ENCODE results near the gene TMEM130. TPM values are rescaled to one million over a fixed set of nuclear protein-coding genes. Genes with fewer than 3 reads are reported as not detected.

Gene TMEM130
- polyA plus RNA-seq, 1 of the 3 experiments (the other 2 are of a cell fraction): 1.2 TPM

DNA sequence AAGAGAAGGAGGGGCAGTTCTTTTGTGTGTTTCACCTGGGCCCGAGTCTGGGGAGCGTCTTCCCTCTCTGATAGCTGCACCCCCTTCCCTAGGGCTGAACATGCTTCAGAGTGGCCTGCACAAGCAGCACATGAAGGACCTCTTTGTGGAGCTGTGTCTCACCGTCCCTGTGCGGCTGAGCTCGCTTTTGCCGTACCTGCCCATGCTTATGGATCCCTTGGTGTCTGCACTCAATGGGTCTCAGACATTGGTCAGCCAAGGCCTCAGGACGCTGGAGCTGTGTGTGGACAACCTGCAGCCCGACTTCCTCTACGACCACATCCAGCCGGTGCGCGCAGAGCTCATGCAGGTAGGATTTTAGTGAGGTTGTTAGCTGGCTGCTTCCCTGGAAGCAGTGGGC lies 47.5 kb upstream of the TMEM130 start (continued):
- TF ChIP-seq, protein P1, sequence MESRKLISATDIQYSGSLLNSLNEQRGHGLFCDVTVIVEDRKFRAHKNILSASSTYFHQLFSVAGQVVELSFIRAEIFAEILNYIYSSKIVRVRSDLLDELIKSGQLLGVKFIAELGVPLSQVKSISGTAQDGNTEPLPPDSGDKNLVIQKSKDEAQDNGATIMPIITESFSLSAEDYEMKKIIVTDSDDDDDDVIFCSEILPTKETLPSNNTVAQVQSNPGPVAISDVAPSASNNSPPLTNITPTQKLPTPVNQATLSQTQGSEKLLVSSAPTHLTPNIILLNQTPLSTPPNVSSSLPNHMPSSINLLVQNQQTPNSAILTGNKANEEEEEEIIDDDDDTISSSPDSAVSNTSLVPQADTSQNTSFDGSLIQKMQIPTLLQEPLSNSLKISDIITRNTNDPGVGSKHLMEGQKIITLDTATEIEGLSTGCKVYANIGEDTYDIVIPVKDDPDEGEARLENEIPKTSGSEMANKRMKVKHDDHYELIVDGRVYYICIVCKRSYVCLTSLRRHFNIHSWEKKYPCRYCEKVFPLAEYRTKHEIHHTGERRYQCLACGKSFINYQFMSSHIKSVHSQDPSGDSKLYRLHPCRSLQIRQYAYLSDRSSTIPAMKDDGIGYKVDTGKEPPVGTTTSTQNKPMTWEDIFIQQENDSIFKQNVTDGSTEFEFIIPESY (IDR thresholded peaks at IDR 0.05; ENCODE audit: borderline replicate concordance, low read depth): no peak

- peaks cover 14% of the 10 kb centered on the region; the same call in 1 of the 2 replicates for H3K79me2 ChIP-seq (ENCODE audit: insufficient read depth)
- H3K4me2 ChIP-seq: no peak overlapping the region; the same call in 1 of the 2 replicates
- H3K4me1 ChIP-seq (ENCODE audit: control insufficient read depth in 1 of 2, insufficient read depth in 2 of 2, low read depth in 1 of 2, low read length in 1 of 2): peaks cover 0 to 7% of the 10 kb centered on the region in 2 experiments; a peak in 1 of 4 replicates
- H3K4me3 ChIP-seq (ENCODE audit: low read depth in 2 of 2, low read length in 1 of 2): no peak overlapping the region
- peaks cover 28% of the 10 kb centered on the region for H3F3A ChIP-seq (replicated peaks; ENCODE audit: insufficient read depth)
- H2AFZ ChIP-seq (ENCODE audit: low read depth): no peak overlapping the region
- ChIA-PET CTCF (interaction anchor here (0.8 to 1.6 kb wide), 4 partner anchors 11 to 492 kb away, joined by 3 to 6 read pairs (median 3); partner anchors contain the start of gene TRRAP), POLR2A (no interaction called here)
- peak overlapping the region in 1 of 2 experiments; percentile 39; a peak in 1 of 4 replicates for H3K27ac ChIP-seq (ENCODE audit: low read depth in 2 of 2, low read length in 1 of 2)
- H4K20me1 ChIP-seq (ENCODE audit: insufficient read depth): peaks cover 11% of the 10 kb centered on the region
- no peaks in the 10 kb centered on the region for H3K9me2 ChIP-seq
- H3K36me3 ChIP-seq (replicated peaks in 1 of 2; ENCODE audit: control insufficient read depth in 1 of 2, insufficient read depth in 2 of 2, low read length in 1 of 2): peaks cover 64 to 94% of the 10 kb centered on the region in 2 experiments
- no peak for TF ChIP-seq SIN3A (IDR thresholded peaks at IDR 0.05; ENCODE audit: borderline replicate concordance, low read depth, low read length)
- no peak for TF ChIP-seq USF1 (IDR thresholded peaks at IDR 0.05; ENCODE audit: borderline replicate concordance, low read depth)
- TF ChIP-seq TEAD4 (IDR thresholded peaks at IDR 0.05; ENCODE audit: borderline replicate concordance, insufficient read depth): no peak
- peak; percentile 52; the same call in 1 of the 2 replicates for TF ChIP-seq TCF12 (IDR thresholded peaks at IDR 0.05)
- no peak for TF ChIP-seq IRF3 (IDR thresholded peaks at IDR 0.05; ENCODE audit: low read depth, low read length)
- no peak for TF ChIP-seq GABPA (IDR thresholded peaks at IDR 0.05; ENCODE audit: low read depth)
- peak; percentile 43; the same call in 1 of the 2 replicates for TF ChIP-seq JUND (IDR thresholded peaks at IDR 0.05)
- no peak for TF ChIP-seq MEF2A (IDR thresholded peaks at IDR 0.05; ENCODE audit: borderline replicate concordance, low read depth)
- TF ChIP-seq NRF1 (IDR thresholded peaks at IDR 0.05; ENCODE audit: low read depth, low read length): no peak
- TF ChIP-seq RCOR1 (IDR thresholded peaks at IDR 0.05; ENCODE audit: low read length): no peak
- TF ChIP-seq GATA2 (CRISPR knock-in tag; IDR thresholded peaks at IDR 0.05): no peak
- no peak for TF ChIP-seq POLR2AphosphoS5 (IDR thresholded peaks at IDR 0.05; ENCODE audit: low read depth, low read length)
- TF ChIP-seq FOSL2 (IDR thresholded peaks at IDR 0.05; ENCODE audit: borderline replicate concordance, low read depth): peak; percentile 65; the same call in 1 of the 2 replicates
- peak; percentile 53 for TF ChIP-seq CTCF (IDR thresholded peaks at IDR 0.05)
- no peak for TF ChIP-seq REST (IDR thresholded peaks at IDR 0.05; ENCODE audit: low read depth, low read length)
- no peak for TF ChIP-seq TAF1 (IDR thresholded peaks at IDR 0.05; ENCODE audit: borderline replicate concordance, low read depth, low read length)
- TF ChIP-seq, protein P2, sequence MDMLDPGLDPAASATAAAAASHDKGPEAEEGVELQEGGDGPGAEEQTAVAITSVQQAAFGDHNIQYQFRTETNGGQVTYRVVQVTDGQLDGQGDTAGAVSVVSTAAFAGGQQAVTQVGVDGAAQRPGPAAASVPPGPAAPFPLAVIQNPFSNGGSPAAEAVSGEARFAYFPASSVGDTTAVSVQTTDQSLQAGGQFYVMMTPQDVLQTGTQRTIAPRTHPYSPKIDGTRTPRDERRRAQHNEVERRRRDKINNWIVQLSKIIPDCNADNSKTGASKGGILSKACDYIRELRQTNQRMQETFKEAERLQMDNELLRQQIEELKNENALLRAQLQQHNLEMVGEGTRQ (IDR thresholded peaks at IDR 0.05; ENCODE audit: borderline replicate concordance, low read depth, low read length): no peak
- H3K9me3 ChIP-seq: no peaks in the 10 kb centered on the region
- no peaks in the 10 kb centered on the region for H3K27me3 ChIP-seq (ENCODE audit: insufficient read depth)
- DNase-seq: no peak
- H3K9ac ChIP-seq: no peak overlapping the region
Observed at GRCh38 chr7:98913612-98914011, 43.8 kb upstream of the TMEM130 start.

Measured in SK-N-SH (cell line).